COLO668 (cell line): ENCODE measurements around the gene PRKACA.

Experiments
- DNase-seq: peaks from one replicate; lab custom pipeline; 2025; ENCODE audit not compliant: unreplicated experiment; lab: John Stamatoyannopoulos, UW

The PRKACA gene

DNA sequence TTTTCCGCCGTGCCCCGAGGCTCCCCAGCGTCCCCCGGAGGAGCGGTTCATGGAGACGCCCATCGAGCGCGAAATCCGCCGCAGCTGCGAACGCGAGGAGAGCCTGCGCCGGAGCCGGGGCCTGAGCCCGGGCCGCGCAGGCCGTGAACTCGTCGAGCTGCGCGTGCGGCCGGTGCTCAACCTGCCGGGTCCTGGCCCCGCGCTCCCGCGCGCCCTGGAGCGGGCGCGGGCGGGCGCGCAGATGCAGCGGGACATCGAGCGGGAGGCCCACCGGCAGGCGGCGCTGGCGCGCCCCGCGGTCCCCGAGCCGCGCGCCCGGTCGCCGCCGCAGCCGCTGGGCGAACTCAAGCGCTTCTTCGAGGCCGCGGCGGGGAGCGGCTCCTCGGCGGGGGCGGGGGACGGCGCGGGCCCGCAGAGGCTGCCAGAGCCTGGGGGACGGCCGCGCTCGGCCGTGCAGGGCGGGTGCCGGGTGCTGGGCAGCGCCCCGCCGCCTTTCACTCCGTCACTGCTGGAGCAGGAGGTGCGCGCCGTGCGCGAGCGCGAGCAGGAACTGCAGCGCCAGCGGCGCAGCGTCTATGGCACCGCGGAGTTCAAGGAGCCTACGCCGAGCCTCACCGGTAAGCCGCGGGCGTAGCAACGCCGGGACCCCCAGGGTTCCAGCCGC lies 44.2 kb downstream of the PRKACA start:
- peak; percentile 92 for DNase-seq

GRCh38 chr19:14072535-14073260 lies 44.9 kb downstream of the PRKACA start, which contains the start of gene MISP3:
MISP3 (plus strand) TSS chr19:14072786; CDS start chr19:14073310, 524 bp downstream.
- peak; percentile 74 for DNase-seq

- DNase-seq: no peak
Measured at GRCh38 chr19:14070268-14071050, 47.1 kb downstream of the PRKACA start.

- DNase-seq: no peak
Measured at GRCh38 chr19:14066134-14066533, 51.4 kb downstream of the PRKACA start.

GRCh38 chr19:14063105-14063504 lies 54.5 kb downstream of the PRKACA start:
- DNase-seq: no peak

GRCh38 chr19:14062558-14062855 lies 55.1 kb downstream of the PRKACA start:
- DNase-seq: no peak

DNA sequence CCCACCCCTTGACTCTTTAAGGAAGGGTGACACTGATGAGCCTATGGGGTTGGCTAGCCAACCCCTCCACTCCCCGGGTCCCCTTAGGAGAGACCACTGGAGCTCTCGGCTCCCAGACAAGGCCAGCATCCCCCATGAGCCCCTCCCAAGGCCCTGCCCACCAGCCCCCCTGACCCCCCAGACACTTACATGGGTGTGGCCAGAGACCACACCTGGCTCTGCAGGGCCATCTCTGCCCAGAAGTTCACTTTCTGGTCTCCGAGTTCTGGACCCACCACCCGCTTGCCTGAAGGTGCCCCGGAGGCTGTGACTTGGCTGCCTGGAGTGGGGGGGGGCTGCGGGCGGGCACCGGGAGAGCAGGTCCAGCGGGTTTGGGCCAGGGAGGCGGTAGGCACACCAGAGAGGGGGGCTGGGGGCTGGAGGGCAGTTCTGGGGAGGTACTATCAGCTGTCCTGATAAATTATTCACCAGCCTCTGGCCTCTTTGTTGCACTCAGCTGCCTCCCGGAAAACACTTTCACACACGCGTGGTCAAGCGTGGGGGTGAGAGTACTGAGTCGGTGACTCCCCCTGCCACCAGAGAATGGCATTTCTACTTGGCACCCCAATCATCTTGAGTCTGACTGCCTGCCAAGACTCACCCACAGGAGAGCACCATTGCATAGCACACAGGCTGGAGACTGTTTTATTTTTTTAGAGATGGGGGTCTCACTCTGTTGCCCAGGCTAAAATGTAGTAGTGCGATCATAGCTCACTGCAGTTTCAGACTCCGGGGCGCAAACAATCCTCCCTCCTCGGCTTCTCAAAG lies 55.6 kb downstream of the PRKACA start, which contains the start of gene PALM3:
Gene PALM3, minus strand, starts transcription at position 326 of the 807 bp plus-strand sequence. Its CDS starts 96 bp downstream, at position 230.
- DNase-seq: peak; percentile 22

GRCh38 chr19:14061081-14061749 lies 56.3 kb downstream of the PRKACA start:
- no peak for DNase-seq

DNA sequence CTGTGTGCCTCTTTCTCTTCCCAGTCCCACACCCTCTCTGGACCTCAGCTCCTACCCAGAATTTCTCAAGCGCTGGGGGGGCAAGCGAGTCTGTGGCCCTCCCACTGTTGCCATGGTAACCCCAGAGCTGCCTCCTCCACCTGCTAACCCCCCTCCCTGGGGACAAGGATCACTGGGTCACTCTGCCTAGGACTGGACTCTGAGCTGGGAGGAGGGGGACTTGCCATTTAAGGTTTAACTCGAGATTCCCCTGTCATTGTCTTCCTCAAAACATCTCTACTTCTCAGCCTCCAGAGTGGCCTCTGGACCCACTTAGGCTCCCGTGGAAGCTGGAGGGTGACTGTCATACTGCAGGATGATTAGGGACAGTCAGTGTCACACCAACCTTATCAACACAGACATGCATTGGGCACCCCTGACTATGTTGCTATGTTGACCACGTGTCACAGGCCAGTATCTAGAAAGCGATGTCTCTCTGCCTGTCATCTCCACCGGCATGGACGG lies 57.9 kb downstream of the PRKACA start:
- DNase-seq: no peak

DNA sequence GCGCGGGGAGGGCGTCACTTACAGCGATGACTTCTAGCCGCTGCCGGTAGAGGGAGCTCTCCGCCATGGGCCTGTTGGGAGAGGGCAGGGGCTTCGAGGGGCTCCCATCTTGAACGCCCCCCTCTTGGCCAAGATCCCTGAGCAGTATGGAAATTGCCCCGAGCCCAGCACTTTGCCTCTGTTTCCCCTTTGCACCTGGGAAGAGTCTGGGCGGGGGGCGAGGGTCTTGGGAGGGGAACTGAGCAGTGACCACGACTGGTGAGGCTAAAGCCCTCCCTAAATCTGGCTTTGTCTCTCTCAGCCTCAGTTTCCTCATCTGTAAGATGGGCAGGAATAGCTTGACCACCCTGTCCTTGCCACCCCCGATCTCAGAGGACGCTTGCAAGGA lies 58.5 kb downstream of the PRKACA start:
- peak; percentile 11 for DNase-seq

- no peak for DNase-seq
Measured at GRCh38 chr19:14058182-14059092, 59.1 kb downstream of the PRKACA start.

GRCh38 chr19:14056741-14057356 lies 60.7 kb downstream of the PRKACA start:
- no peak for DNase-seq

GRCh38 chr19:14056069-14056666 lies 61.4 kb downstream of the PRKACA start:
- no peak for DNase-seq

- no peak for DNase-seq
Measured at GRCh38 chr19:14055396-14055795, 62.2 kb downstream of the PRKACA start.

GRCh38 chr19:14054721-14055120 lies 62.8 kb downstream of the PRKACA start:
- DNase-seq: no peak

DNA sequence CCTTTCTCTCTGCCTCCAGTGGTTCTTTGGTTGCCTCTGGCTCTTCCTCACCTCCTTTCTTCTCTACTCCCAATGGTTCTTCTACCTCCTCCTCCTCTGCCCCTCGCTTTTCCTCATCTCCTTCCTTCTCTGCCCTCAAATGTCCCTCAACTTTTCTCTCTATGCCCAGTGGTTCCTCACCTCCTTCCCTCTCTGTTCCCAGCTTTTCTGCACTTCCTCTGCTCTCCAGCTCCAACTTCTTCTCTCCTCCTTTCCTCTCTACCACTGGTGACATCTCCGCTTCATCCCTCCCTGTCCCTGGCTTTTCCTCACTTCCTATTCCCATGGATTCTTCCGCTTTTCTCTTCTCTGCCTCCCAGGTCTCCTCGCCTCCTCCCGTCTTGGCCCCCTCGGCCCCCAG lies 63.5 kb downstream of the PRKACA start:
- DNase-seq: no peak

DNA sequence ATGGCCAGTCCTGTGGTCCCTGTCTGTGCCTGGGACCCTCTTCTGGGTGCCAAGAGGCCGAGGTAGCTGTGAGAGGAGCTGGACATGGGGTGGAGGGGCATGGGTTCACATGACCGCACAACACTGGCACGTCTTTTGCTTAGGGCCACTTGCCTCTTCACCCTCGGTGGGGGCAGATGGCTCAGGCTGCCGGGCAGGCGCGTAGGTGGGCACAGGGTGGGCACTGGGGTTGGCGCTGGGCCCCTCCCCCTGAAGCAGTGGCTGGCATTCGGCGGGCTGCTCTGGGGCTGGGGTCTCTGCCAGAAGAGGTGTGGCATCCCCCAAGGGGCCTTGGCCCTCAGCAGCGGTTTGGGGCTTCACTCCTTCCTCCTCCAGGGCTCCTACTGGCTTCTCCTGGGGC lies 64.1 kb downstream of the PRKACA start:
- DNase-seq: no peak

- DNase-seq: no peak
Measured at GRCh38 chr19:14053032-14053431, 64.5 kb downstream of the PRKACA start.
